IPS-15b (cell line): ENCODE measurements around the gene EEF1AKMT4.

Source experiments
- H3K27me3 ChIP-seq: one replicate; pipeline ENCODE4 v1.6.1; 2013; ENCODE audit warnings: low read length; ENCODE audit not compliant: control insufficient read depth, insufficient read depth
- H3K36me3 ChIP-seq: one replicate; pipeline ENCODE4 v1.6.1; 2013; ENCODE audit warnings: low read length; ENCODE audit not compliant: control insufficient read depth, insufficient read depth
- H3K4me1 ChIP-seq: one replicate; pipeline ENCODE4 v1.6.1; 2013; ENCODE audit warnings: mild to moderate bottlenecking, low read length; ENCODE audit not compliant: control insufficient read depth, insufficient read depth
- H3K4me3 ChIP-seq: one replicate; pipeline ENCODE4 v1.5.1; 2013; ENCODE audit warnings: low read depth, low read length
- H3K9ac ChIP-seq: one replicate; pipeline ENCODE4 v1.6.1; 2013; ENCODE audit warnings: low read depth, mild to moderate bottlenecking, low read length
- H3K9me3 ChIP-seq: one replicate; pipeline ENCODE4 v1.6.1; 2013; ENCODE audit warnings: mild to moderate bottlenecking, low read length; ENCODE audit not compliant: control insufficient read depth, insufficient read depth

The EEF1AKMT4 gene

DNA sequence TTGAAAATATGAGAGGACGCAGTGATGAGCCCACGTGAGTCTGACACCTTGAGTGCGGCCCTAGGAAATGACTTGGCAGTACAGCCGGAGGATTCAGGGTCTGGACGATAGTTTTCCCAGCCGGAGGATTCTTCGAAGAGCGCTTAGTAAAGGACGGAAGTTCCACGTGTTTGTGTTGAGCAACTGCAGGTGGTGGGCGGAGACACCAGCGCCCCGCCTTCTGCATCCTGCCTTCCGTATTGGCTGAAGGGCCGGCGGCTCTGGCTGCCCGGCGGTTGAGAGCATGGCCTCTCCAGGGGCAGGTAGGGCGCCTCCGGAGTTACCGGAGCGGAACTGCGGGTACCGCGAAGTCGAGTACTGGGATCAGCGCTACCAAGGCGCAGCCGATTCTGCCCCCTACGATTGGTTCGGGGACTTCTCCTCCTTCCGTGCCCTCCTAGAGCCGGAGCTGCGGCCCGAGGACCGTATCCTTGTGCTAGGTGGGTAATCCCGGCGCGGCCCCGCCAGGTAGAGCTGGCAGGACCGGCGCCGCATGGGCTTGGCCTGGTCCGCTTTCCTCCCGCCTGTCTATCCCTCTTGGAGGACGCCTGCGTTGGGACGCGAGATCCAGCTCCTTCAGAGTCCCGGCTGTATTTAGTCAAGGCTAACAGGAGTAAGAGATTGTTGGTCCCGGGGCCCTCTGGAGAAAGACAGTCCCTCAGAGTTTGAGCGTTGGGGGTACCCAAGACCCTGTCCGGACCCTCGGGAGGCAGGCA, at the start of gene EEF1AKMT4:
EEF1AKMT4 (plus strand) TSS at position 261 of the 755 bp plus-strand sequence; CDS start at position 284, 23 bp downstream.
- Histone ChIP-seq H3K9ac (peak within 1 kb of the TSS; percentile 99), H3K9me3 (no peaks in the 10 kb centered on the region), H3K4me1 (no peaks in the 10 kb centered on the region), H3K27me3 (peaks cover 2% of the 10 kb centered on the region), H3K4me3 (peak within 1 kb of the TSS; percentile 92), H3K36me3 (peaks cover 10% of the 10 kb centered on the region)

DNA sequence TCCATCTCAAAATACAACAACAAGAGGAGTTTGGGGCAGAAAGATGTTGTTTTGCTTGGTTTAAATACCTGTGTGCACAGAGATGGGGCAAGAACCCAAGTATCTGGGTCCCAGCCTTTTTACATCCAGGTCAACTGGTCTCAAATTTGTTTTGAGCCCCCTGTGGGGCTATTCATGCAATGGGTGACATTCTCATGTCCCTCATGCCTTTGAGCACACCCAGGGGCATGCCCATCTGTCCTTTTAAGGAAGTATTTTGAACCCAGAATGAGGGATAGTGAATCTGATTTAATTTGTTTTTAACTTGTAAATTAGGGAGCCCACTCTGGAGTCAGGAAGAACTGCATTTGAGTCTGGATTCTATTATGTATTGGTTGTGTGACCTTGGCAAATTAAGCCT, 48.6 kb upstream of the EEF1AKMT4 start:
- no peaks in the 10 kb centered on the region for H3K36me3 ChIP-seq
- no peak overlapping the region for H3K9ac ChIP-seq
- H3K9me3 ChIP-seq: no peaks in the 10 kb centered on the region
- no peaks in the 10 kb centered on the region for H3K4me1 ChIP-seq
- H3K27me3 ChIP-seq: no peaks in the 10 kb centered on the region
- H3K4me3 ChIP-seq: no peak overlapping the region

DNA sequence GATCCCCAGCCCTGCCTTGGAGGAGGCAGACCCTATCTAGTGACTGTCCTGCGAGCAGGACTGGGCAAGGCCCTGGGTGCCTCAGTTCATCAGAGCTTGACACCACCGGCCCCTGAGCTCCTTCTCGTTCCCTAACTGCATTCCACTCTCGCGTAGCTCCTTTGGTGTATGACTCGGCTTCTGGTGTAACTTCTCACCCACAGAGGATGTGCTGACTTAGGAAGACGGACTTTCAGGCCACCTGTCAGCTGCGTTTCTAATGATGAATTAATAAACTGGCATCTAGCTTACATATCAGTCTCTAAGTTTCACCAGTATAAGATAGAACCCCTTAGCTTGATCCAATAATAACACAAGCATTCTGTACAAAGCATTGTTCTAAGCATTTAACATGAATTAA, 45.9 kb upstream of the EEF1AKMT4 start:
- Histone ChIP-seq H3K4me3 (no peak overlapping the region), H3K27me3 (no peaks in the 10 kb centered on the region), H3K9ac (no peak overlapping the region), H3K9me3 (no peaks in the 10 kb centered on the region), H3K36me3 (no peaks in the 10 kb centered on the region), H3K4me1 (no peaks in the 10 kb centered on the region)

DNA sequence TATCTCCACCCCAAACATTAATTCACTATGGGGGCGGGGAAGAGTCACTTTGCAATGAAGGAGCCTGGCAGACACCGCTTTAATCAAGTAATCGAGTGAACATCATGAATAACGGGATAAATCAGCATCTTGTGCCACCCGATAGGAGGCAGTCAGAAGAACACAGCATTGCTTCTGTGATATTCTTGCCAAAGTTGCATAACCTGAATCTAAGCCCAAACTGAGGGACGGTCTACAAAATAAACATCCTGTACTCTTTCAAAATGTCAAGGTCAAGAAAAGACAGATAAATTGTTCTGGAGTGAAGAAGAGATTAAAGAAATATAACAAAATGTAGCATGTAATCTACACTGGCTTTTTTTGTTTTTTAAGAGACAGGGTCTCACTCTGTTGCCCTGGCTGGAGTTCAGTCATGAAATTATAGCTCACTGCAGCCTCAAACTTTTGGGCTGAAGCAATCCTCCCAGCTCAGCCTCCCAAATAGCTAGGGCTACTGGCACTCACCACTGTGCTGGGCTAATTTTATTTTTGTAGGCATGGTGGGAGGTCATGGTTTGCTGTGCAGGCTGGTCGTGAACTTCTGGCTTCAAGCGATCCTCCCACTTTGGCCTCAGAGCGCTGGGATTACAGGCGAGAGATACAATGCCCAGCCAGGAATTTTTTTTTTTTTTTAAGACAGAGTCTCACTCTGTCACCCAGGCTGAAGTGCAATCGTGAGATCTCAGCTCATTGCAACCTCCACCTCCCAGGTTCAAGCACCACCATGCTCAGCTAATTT, 40.1 kb upstream of the EEF1AKMT4 start:
- Histone ChIP-seq H3K9me3 (no peaks in the 10 kb centered on the region), H3K36me3 (no peaks in the 10 kb centered on the region), H3K9ac (no peak overlapping the region), H3K4me1 (no peaks in the 10 kb centered on the region), H3K27me3 (no peaks in the 10 kb centered on the region), H3K4me3 (no peak overlapping the region)

DNA sequence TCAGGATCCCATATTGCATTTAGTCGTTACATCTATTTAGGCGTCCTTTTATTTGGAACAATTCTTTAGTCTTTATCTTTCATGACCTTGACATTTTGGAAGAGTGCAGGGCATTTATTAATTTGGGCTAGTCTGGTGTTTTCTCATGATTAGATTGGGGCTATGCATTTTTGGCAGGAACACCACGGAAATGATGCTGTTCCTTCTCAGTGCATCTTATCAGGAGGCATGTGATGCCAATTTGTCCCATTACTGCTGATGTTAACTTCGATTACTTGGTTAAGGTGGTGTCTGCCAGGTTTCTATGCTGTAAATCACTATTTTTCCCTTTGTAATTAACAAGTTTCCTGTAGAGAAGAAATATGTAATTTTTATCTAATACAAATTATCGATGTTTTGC, 38.2 kb upstream of the EEF1AKMT4 start:
- Histone ChIP-seq H3K4me3 (no peak overlapping the region), H3K27me3 (no peaks in the 10 kb centered on the region), H3K9ac (no peak overlapping the region), H3K4me1 (no peaks in the 10 kb centered on the region), H3K36me3 (no peaks in the 10 kb centered on the region), H3K9me3 (no peaks in the 10 kb centered on the region)

DNA sequence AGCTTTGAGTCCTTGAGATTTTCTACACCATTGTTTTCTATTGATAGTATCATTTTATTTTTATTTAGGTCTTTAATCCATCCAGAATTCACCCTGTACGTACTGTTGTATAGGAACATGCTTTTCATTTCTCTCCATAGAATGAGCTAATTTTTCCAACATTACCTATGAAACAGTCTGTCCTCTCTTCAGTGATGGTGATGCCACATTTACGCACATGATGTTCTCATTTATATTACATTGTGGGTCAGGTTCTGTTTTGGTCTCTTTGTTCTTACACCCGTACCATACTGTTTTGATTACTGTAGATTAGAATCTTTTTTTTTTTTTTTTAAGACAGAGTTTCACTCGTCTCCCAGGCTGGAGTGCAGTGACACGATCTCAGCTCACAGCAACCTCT, 37.8 kb upstream of the EEF1AKMT4 start:
- Histone ChIP-seq H3K36me3 (no peaks in the 10 kb centered on the region), H3K4me3 (no peak overlapping the region), H3K27me3 (no peaks in the 10 kb centered on the region), H3K9ac (no peak overlapping the region), H3K4me1 (no peaks in the 10 kb centered on the region), H3K9me3 (no peaks in the 10 kb centered on the region)

DNA sequence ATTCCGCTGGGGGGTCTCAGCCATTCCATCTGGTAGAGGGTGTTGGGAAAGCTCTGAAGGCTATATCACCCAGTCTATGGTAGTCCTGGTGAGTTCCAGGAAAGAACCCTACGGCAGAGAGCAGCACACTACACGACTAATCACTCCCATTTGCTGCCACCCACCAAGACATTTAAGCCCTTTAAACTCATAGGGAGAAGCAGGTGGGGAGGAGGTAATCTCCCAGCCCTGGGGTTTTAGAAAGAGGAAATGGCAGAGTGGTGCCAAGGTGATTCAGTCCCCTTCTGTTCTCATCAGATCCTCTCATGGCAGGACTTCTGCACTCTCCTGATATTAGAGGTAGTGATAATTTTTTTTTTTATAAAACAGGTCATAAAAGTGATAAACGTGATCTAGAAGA, 30.7 kb upstream of the EEF1AKMT4 start:
- no peak overlapping the region for H3K9ac ChIP-seq
- H3K4me1 ChIP-seq: no peaks in the 10 kb centered on the region
- H3K27me3 ChIP-seq: no peaks in the 10 kb centered on the region
- H3K36me3 ChIP-seq: no peaks in the 10 kb centered on the region
- no peaks in the 10 kb centered on the region for H3K9me3 ChIP-seq
- H3K4me3 ChIP-seq: no peak overlapping the region

DNA sequence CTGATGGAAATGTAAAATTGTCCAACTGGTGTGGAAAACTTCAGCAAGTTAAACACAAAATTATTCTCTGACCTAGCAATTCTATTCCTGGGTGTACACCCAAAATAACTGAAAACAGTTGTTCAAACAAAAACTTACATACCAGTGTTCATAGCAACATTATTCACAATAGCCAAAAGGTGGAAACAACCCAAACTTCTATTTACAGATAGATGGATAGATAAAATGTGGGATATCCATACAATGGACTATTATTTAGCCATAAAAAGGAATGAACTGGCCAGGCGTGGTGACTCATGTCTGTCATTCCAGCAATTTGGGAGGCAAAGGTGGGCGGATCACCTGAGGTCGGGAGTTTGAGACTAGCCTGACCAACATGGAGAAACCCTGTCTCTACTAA, 27.0 kb upstream of the EEF1AKMT4 start:
- H3K9me3 ChIP-seq: no peaks in the 10 kb centered on the region
- H3K9ac ChIP-seq: no peak overlapping the region
- no peaks in the 10 kb centered on the region for H3K36me3 ChIP-seq
- no peak overlapping the region for H3K4me3 ChIP-seq
- peaks cover 1% of the 10 kb centered on the region for H3K27me3 ChIP-seq
- no peaks in the 10 kb centered on the region for H3K4me1 ChIP-seq

DNA sequence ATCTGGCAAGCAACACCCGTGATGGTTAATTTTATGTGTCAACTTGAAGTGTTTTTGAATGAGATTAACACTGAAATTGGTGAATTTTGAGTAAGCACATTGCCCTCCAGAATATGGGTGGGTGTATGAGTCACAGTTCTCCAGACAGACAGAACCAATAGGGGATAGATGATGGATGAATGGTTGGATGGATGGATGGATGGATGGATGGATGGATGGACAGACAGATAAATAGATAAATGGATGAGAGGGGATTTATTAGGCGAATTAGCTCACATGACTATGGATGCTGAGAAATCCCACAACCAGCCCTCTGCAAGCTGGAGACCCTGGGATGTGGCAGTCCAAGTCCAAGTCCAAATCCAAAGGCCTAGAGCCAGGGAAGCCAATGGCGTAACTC, 25.5 kb upstream of the EEF1AKMT4 start:
- peaks cover 16% of the 10 kb centered on the region for H3K27me3 ChIP-seq
- no peak overlapping the region for H3K4me3 ChIP-seq
- H3K9ac ChIP-seq: no peak overlapping the region
- no peaks in the 10 kb centered on the region for H3K36me3 ChIP-seq
- no peaks in the 10 kb centered on the region for H3K9me3 ChIP-seq
- H3K4me1 ChIP-seq: no peaks in the 10 kb centered on the region

DNA sequence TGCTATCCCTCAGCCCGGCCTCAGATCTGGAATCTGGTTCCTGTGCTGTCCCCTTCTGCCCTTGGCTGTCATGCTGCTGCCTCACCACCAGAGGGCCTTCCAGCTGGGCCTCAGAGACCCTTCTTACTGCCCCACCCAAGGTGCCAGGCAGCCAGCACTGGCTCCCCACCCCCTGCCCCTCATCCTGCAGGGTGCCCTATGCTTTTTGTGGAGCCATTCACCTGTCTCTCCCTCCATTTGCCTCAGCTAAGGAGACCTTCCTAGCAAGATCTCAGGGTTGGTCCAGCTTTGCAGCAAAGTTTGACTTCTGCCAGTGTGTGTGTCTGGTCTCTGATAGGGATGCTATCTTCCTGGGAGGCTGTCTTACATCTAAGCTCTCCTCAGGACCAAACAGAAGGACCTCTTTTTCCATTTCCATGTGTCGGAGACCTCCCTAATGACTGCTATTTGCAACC, 22.0 kb upstream of the EEF1AKMT4 start:
- Histone ChIP-seq H3K9ac (no peak overlapping the region), H3K4me1 (no peaks in the 10 kb centered on the region), H3K36me3 (no peaks in the 10 kb centered on the region), H3K27me3 (peaks cover 48% of the 10 kb centered on the region), H3K9me3 (no peaks in the 10 kb centered on the region), H3K4me3 (no peak overlapping the region)

DNA sequence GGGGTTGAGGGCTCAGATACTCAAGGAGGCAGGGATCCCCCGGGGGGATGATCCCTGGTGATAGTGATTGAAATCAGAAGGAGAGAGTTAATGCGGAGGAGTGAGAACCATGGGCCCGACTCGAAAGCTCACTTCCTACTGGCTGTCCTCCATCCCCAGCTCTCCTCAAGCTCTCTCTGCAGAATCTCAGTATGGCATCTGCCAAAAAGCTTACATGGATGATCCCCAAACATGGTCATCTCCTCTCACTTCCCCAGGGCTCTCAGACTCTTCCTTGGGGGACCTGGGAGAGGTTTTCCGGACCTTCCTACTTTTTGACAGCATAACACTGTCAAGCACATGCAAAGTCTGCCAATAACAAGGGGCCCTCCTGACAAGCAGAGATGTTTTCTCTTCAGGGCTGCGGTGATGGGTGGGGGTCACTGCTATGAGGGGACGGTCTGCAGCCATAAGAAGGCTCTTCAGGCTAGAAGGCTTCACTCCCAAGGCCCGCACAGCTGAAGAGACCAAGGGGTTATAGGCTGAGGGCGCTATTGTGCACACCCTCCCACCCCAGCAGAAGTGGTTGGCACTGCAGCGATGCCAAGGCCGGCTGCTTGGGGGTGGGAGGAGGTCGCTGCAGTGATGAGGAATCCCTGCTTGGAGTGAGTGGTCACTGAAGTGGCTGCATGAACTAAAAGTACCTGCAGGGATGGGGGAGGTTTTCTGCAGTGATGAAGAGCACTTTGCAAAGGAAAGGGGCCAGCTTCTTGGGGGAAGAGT, 20.9 kb upstream of the EEF1AKMT4 start:
- Histone ChIP-seq H3K4me1 (no peaks in the 10 kb centered on the region), H3K4me3 (peak overlapping the region; percentile 53), H3K9me3 (no peaks in the 10 kb centered on the region), H3K27me3 (peaks cover 55% of the 10 kb centered on the region), H3K36me3 (no peaks in the 10 kb centered on the region), H3K9ac (no peak overlapping the region)
